ENCODE results near the gene LSM12.

Gene LSM12

DNA sequence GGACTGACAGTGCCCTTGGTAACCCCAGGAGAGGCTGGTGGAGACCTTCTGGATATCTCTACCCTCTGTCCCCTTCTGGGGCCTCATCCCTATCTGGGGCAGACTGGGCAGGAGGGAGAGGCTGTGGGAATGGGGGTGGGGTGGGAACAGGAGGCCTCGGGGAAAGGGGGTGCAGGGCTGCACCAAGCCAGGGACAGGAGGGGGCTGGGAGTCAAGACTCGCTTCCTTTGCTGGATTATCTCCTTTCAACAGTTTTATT, 28.8 kb upstream of the LSM12 start:
- POLR2A ChIA-PET = interaction anchor here (1.0 to 1.2 kb wide), 2 partner anchors 13 to 20 kb away, joined by 3 to 4 read pairs; no protein-coding TSS in a partner anchor
- Histone ChIP-seq H3K27me3 (replicated peaks in 2 of 5; ENCODE audit: control insufficient read depth in 4 of 5, insufficient read depth in 5 of 5, low read length in 4 of 5) (no peaks in the 10 kb centered on the region), H3K4me1 (ENCODE audit: control extremely low read depth in 1 of 4, control insufficient read depth in 4 of 4, insufficient read depth in 4 of 4, low read length in 3 of 4) (peaks cover 0 to 52% (median 36%) of the 10 kb centered on the region in 4 experiments), H3K27ac (ENCODE audit: insufficient read depth in 1 of 2, low read depth in 1 of 2, low read length in 2 of 2, poor library complexity in 1 of 2, severe bottlenecking in 2 of 2) (peak overlapping the region; percentile 75 to 91), H3K4me3 (ENCODE audit: control insufficient read depth in 1 of 7, extremely low read depth in 1 of 7, insufficient read depth in 4 of 7, low read depth in 2 of 7, low read length in 6 of 7) (peak overlapping the region in 5 of 7 experiments; percentile 21 to 70 (median 58)), H3K9me3 (ENCODE audit: control extremely low read depth in 1 of 5, control insufficient read depth in 4 of 5, insufficient read depth in 2 of 5, low read depth in 1 of 5, low read length in 4 of 5) (no peaks in the 10 kb centered on the region), H3K36me3 (ENCODE audit: control insufficient read depth in 4 of 4, insufficient read depth in 4 of 4, low read length in 3 of 4) (peaks cover 0 to 24% (median 20%) of the 10 kb centered on the region in 4 experiments)
- WGBS (ENCODE audit: insufficient coverage) = no CpG with 5 or more reads among the region's 2 CpGs
- no peak for DNase-seq
- CTCF ChIA-PET = interaction anchor here (1.1 to 2.0 kb wide), 2 partner anchors 9 to 17 kb away, joined by 4 to 8 read pairs; no protein-coding TSS in a partner anchor

GRCh38 chr17:44094701-44095387, 28.4 kb upstream of the LSM12 start:
- WGBS (ENCODE audit: insufficient coverage) = 95% methylated on average over 5 of the region's 8 CpGs
- Histone ChIP-seq H3K4me1 (ENCODE audit: control extremely low read depth in 1 of 4, control insufficient read depth in 4 of 4, insufficient read depth in 4 of 4, low read length in 3 of 4) (peaks cover 0 to 52% (median 36%) of the 10 kb centered on the region in 4 experiments), H3K27me3 (replicated peaks in 2 of 5; ENCODE audit: control insufficient read depth in 4 of 5, insufficient read depth in 5 of 5, low read length in 4 of 5) (no peaks in the 10 kb centered on the region), H3K27ac (ENCODE audit: insufficient read depth in 1 of 2, low read depth in 1 of 2, low read length in 2 of 2, poor library complexity in 1 of 2, severe bottlenecking in 2 of 2) (peak overlapping the region; percentile 75 to 91), H3K9me3 (ENCODE audit: control extremely low read depth in 1 of 5, control insufficient read depth in 4 of 5, insufficient read depth in 2 of 5, low read depth in 1 of 5, low read length in 4 of 5) (no peaks in the 10 kb centered on the region), H3K4me3 (ENCODE audit: control insufficient read depth in 1 of 7, extremely low read depth in 1 of 7, insufficient read depth in 4 of 7, low read depth in 2 of 7, low read length in 6 of 7) (peak overlapping the region in 4 of 7 experiments; percentile 5 to 70 (median 58)), H3K36me3 (ENCODE audit: control insufficient read depth in 4 of 4, insufficient read depth in 4 of 4, low read length in 3 of 4) (peaks cover 0 to 24% (median 20%) of the 10 kb centered on the region in 4 experiments)
- ChIA-PET CTCF (interaction anchor here (1.1 to 2.0 kb wide), 2 partner anchors 9 to 16 kb away, joined by 4 to 8 read pairs; no protein-coding TSS in a partner anchor), POLR2A (interaction anchor here (1.0 to 1.2 kb wide), 2 partner anchors 13 to 21 kb away, joined by 3 to 4 read pairs; no protein-coding TSS in a partner anchor)
- DNase-seq = no peak

- ChIA-PET POLR2A (no interaction called here), CTCF (interaction anchor here (1.1 to 1.7 kb wide), 2 partner anchors 14 to 22 kb away, joined by 3 to 6 read pairs; no protein-coding TSS in a partner anchor)
- 98% methylated on average over 18 of the region's 21 CpGs for WGBS (ENCODE audit: insufficient coverage)
- H3K36me3 ChIP-seq (ENCODE audit: control insufficient read depth in 4 of 4, insufficient read depth in 4 of 4, low read length in 3 of 4) = peaks cover 0 to 32% (median 24%) of the 10 kb centered on the region in 4 experiments
- H3K4me1 ChIP-seq (ENCODE audit: control extremely low read depth in 1 of 4, control insufficient read depth in 4 of 4, insufficient read depth in 4 of 4, low read length in 3 of 4) = peaks cover 0 to 44% (median 36%) of the 10 kb centered on the region in 4 experiments
- no peak overlapping the region for H3K4me3 ChIP-seq (ENCODE audit: control insufficient read depth in 1 of 7, extremely low read depth in 1 of 7, insufficient read depth in 4 of 7, low read depth in 2 of 7, low read length in 6 of 7)
- H3K27me3 ChIP-seq (replicated peaks in 2 of 5; ENCODE audit: control insufficient read depth in 4 of 5, insufficient read depth in 5 of 5, low read length in 4 of 5) = no peaks in the 10 kb centered on the region
- no peak for DNase-seq
- H3K9me3 ChIP-seq (ENCODE audit: control extremely low read depth in 1 of 5, control insufficient read depth in 4 of 5, insufficient read depth in 2 of 5, low read depth in 1 of 5, low read length in 4 of 5) = no peaks in the 10 kb centered on the region
- H3K27ac ChIP-seq (ENCODE audit: insufficient read depth in 1 of 2, low read depth in 1 of 2, low read length in 2 of 2, poor library complexity in 1 of 2, severe bottlenecking in 2 of 2) = no peak overlapping the region
Observed at GRCh38 chr17:44093231-44093900, 26.9 kb upstream of the LSM12 start.

DNA sequence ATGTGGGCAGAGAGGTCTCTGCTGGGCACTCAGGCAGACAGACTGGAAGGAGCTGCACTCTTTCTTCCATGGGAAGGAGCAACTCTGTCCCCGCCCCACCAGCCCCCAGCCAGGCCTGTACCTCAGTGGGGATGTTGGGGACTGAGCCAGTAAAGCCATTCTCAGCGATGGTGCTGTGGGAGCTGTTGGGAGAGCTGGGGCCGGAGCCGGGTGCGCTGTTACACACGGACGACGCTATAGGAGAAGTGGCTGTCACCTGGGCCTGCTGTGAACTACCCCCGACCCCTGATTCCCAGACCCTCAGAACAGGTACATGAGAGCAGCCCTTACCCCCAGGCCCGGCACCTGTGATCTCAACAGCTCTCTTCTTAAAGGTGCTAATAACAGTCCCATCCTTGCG, 25.6 kb upstream of the LSM12 start:
- Histone ChIP-seq H3K4me3 (ENCODE audit: control insufficient read depth in 1 of 7, extremely low read depth in 1 of 7, insufficient read depth in 4 of 7, low read depth in 2 of 7, low read length in 6 of 7) (no peak overlapping the region), H3K4me1 (ENCODE audit: control extremely low read depth in 1 of 4, control insufficient read depth in 4 of 4, insufficient read depth in 4 of 4, low read length in 3 of 4) (peaks cover 0 to 32% (median 24%) of the 10 kb centered on the region in 4 experiments), H3K27ac (ENCODE audit: insufficient read depth in 1 of 2, low read depth in 1 of 2, low read length in 2 of 2, poor library complexity in 1 of 2, severe bottlenecking in 2 of 2) (no peak overlapping the region), H3K27me3 (replicated peaks in 2 of 5; ENCODE audit: control insufficient read depth in 4 of 5, insufficient read depth in 5 of 5, low read length in 4 of 5) (no peaks in the 10 kb centered on the region), H3K9me3 (ENCODE audit: control extremely low read depth in 1 of 5, control insufficient read depth in 4 of 5, insufficient read depth in 2 of 5, low read depth in 1 of 5, low read length in 4 of 5) (no peaks in the 10 kb centered on the region), H3K36me3 (ENCODE audit: control insufficient read depth in 4 of 4, insufficient read depth in 4 of 4, low read length in 3 of 4) (peaks cover 0 to 43% (median 29%) of the 10 kb centered on the region in 4 experiments)
- CTCF ChIA-PET = interaction anchor here (0.9 to 1.8 kb wide), 4 partner anchors 9 to 76 kb away, joined by 3 to 4 read pairs (median 4); no protein-coding TSS in a partner anchor
- WGBS (ENCODE audit: insufficient coverage) = 98% methylated on average over 11 of the region's 11 CpGs
- POLR2A ChIA-PET = no interaction called here
- DNase-seq = no peak

- 100% methylated on average over 8 of the region's 14 CpGs for WGBS (ENCODE audit: insufficient coverage)
- H3K27me3 ChIP-seq (replicated peaks in 2 of 5; ENCODE audit: control insufficient read depth in 4 of 5, insufficient read depth in 5 of 5, low read length in 4 of 5) = no peaks in the 10 kb centered on the region
- DNase-seq = no peak
- no peaks in the 10 kb centered on the region for H3K9me3 ChIP-seq (ENCODE audit: control extremely low read depth in 1 of 5, control insufficient read depth in 4 of 5, insufficient read depth in 2 of 5, low read depth in 1 of 5, low read length in 4 of 5)
- CTCF ChIA-PET = interaction anchor here (0.9 to 1.8 kb wide), 5 partner anchors 8 to 77 kb away, joined by 3 to 4 read pairs (median 4); partner anchors contain the start of gene LSM12
- H3K27ac ChIP-seq (ENCODE audit: insufficient read depth in 1 of 2, low read depth in 1 of 2, low read length in 2 of 2, poor library complexity in 1 of 2, severe bottlenecking in 2 of 2) = no peak overlapping the region
- peaks cover 0 to 25% (median 18%) of the 10 kb centered on the region in 4 experiments for H3K4me1 ChIP-seq (ENCODE audit: control extremely low read depth in 1 of 4, control insufficient read depth in 4 of 4, insufficient read depth in 4 of 4, low read length in 3 of 4)
- peaks cover under 1 to 43% (median 31%) of the 10 kb centered on the region in 4 experiments for H3K36me3 ChIP-seq (ENCODE audit: control insufficient read depth in 4 of 4, insufficient read depth in 4 of 4, low read length in 3 of 4)
- POLR2A ChIA-PET = no interaction called here
- H3K4me3 ChIP-seq (ENCODE audit: control insufficient read depth in 1 of 7, extremely low read depth in 1 of 7, insufficient read depth in 4 of 7, low read depth in 2 of 7, low read length in 6 of 7) = no peak overlapping the region
Observed at GRCh38 chr17:44091200-44091997, 24.9 kb upstream of the LSM12 start.

GRCh38 chr17:44088254-44088653, 21.8 kb upstream of the LSM12 start:
- Histone ChIP-seq H3K4me3 (ENCODE audit: control insufficient read depth in 1 of 7, extremely low read depth in 1 of 7, insufficient read depth in 4 of 7, low read depth in 2 of 7, low read length in 6 of 7) (no peak overlapping the region), H3K4me1 (ENCODE audit: control extremely low read depth in 1 of 4, control insufficient read depth in 4 of 4, insufficient read depth in 4 of 4, low read length in 3 of 4) (no peaks in the 10 kb centered on the region), H3K9me3 (ENCODE audit: control extremely low read depth in 1 of 5, control insufficient read depth in 4 of 5, insufficient read depth in 2 of 5, low read depth in 1 of 5, low read length in 4 of 5) (no peaks in the 10 kb centered on the region), H3K27me3 (replicated peaks in 2 of 5; ENCODE audit: control insufficient read depth in 4 of 5, insufficient read depth in 5 of 5, low read length in 4 of 5) (no peaks in the 10 kb centered on the region), H3K36me3 (ENCODE audit: control insufficient read depth in 4 of 4, insufficient read depth in 4 of 4, low read length in 3 of 4) (peaks cover 13 to 61% (median 43%) of the 10 kb centered on the region in 4 experiments), H3K27ac (ENCODE audit: insufficient read depth in 1 of 2, low read depth in 1 of 2, low read length in 2 of 2, poor library complexity in 1 of 2, severe bottlenecking in 2 of 2) (no peak overlapping the region)
- ChIA-PET CTCF (interaction anchor here (0.9 to 4.9 kb wide), 4 partner anchors 11 to 34 kb away, joined by 3 to 22 read pairs (median 3); no protein-coding TSS in a partner anchor), POLR2A (no interaction called here)
- WGBS (ENCODE audit: insufficient coverage) = 95% methylated on average over 16 of the region's 16 CpGs
- DNase-seq = no peak

Measured in common myeloid progenitor, CD34-positive (primary cell).